Upper lobe of left lung (tissue), 4 donors: ENCODE measurements around the gene ROBO3.

ENCODE experiments used
- EP300 ChIP-seq, 4 donors: sonication (generic); formaldehyde crosslinking; IDR thresholded peaks; one replicate each; pipeline ENCODE4 v1.5.1; 2017; ENCODE audit warnings: antibody characterized with exemption in 4 of 4, control low read depth in 2 of 4
- POLR2AphosphoS5 ChIP-seq, 2 donors: sonication (generic); formaldehyde crosslinking; IDR thresholded peaks; one replicate each; pipeline ENCODE4 v1.5.1; 2017; ENCODE audit warnings: antibody characterized with exemption in 2 of 2
- TF ChIP-seq, protein P1 (sequence below), 6 experiments: fragments of 450-650 bp in 4 of 6; fragments of 200-600 bp in 2 of 6; sonication (generic) in 2 of 6; IDR thresholded peaks; one replicate each; pipeline ENCODE4 v1.5.1; 2016 to 2019; ENCODE audit warnings: antibody characterized with exemption in 6 of 6

DNA sequence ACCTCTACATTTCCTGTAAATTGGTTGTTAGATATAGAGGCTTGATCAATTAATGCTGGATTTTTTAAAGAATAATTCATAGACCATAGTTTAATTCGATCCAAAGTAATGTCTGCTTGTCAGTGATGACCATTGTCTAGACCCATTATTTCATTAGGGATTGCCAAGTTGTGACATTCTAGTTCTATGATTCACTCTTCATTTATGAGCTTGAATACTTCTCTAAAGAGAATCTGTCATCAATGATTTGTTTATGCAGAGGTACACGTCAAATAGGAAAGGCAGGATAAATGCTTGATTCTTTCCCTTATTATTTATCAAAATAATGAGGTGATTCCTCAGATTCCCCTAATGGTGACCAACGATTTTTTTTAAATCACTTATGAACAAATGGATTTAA is 24.0 kb upstream of the ROBO3 start:
- TF ChIP-seq POLR2AphosphoS5 (IDR thresholded peaks at IDR 0.05) (no peak), EP300 (IDR thresholded peaks at IDR 0.05) (no peak)
- TF ChIP-seq, protein P1, sequence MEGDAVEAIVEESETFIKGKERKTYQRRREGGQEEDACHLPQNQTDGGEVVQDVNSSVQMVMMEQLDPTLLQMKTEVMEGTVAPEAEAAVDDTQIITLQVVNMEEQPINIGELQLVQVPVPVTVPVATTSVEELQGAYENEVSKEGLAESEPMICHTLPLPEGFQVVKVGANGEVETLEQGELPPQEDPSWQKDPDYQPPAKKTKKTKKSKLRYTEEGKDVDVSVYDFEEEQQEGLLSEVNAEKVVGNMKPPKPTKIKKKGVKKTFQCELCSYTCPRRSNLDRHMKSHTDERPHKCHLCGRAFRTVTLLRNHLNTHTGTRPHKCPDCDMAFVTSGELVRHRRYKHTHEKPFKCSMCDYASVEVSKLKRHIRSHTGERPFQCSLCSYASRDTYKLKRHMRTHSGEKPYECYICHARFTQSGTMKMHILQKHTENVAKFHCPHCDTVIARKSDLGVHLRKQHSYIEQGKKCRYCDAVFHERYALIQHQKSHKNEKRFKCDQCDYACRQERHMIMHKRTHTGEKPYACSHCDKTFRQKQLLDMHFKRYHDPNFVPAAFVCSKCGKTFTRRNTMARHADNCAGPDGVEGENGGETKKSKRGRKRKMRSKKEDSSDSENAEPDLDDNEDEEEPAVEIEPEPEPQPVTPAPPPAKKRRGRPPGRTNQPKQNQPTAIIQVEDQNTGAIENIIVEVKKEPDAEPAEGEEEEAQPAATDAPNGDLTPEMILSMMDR (IDR thresholded peaks at IDR 0.05) = no peak
